ENCODE data around the gene MAP4K5. TPM values are rescaled to one million over a fixed set of nuclear protein-coding genes. Genes with fewer than 3 reads are reported as not detected.
A peak's percentile ranks its signal among the peaks of the same experiment; 100 is the strongest.

The MAP4K5 gene
- polyA plus RNA-seq, 4 donors, result 44.7 to 62.2 (median 55.8) TPM

DNA sequence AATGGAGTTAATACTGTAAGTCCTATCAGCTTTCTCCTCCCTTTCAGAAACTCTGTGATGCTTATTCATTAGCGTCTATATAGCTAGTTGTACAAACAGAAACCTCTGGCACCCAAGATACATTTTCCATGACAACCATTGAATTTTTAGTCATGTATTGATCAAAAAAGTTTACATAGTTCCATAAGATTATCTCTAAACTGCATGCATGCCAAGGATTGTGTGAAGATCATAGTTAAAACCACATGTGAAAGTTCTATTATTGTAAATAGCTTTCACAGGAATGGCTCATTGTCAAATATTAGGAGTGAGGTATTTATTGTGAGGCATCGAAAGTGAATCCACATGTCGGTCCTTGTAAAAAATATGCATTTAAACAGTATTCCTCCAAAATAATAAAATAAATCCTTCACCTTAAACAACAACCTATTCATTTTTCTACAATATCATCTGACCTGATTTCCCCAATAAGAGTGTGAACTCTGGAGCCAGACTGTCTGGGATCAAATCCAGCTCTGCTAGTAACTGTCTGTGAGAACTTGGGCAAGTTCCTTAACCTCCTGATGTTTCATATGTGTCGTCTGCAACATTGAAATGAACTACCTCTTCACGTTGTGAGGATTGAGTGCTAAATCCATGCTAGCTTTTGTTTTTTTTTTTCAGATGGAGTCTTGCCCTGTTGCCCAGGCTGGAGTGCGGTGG is 125.1 kb downstream of the MAP4K5 start:
- no peak for DNase-seq (ENCODE audit: low read depth in 4 of 4, low spot score in 3 of 4)

- DNase-seq (ENCODE audit: low read depth in 4 of 4, low spot score in 3 of 4), result no peak
Observed at GRCh38 chr14:50403419-50403818, 128.9 kb downstream of the MAP4K5 start.

- no peak for DNase-seq (ENCODE audit: low read depth in 4 of 4, low spot score in 3 of 4)
Observed at GRCh38 chr14:50402965-50403364, 129.4 kb downstream of the MAP4K5 start.

DNA sequence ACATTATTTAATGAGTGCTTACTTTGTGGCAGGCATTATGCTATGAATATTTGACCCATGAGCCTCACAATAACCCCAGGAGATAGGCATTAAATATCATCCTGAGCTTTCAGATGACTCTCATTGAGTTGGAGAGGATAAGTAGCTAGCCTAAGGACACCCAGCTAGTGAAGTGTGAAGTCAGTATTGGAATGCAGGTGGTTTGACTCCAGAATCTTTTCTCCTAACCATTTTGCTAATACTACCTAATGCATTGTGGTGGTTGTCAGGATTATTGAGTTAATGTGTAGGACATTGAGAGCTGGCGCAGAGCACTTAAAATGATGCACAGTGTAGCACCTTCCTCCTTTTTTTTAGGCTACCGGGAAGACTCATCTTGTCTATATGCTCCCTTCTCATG is 131.9 kb downstream of the MAP4K5 start:
- DNase-seq (ENCODE audit: low read depth in 4 of 4, low spot score in 3 of 4), result no peak

GRCh38 chr14:50399251-50400032 is 132.9 kb downstream of the MAP4K5 start:
- DNase-seq (ENCODE audit: low read depth in 4 of 4, low spot score in 3 of 4), result no peak

DNA sequence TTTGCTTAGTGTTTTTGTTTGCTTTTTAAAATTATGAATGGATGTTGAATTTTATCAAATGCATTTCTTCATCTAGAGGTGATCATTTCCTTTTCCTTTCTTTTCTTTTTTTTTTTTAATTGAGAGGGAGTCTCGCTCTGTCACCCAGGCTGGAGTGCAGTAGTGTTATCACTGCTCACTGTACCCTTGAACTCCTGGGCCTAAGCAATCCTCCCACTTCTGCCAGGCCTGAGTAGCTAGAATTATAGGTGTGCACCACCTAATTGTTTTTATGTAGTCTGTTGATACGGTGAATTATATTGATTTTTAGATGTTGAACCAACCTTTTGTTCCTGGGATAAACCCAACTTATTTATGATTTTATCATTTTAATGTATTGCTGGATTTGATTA is 134.2 kb downstream of the MAP4K5 start:
- no peak for DNase-seq (ENCODE audit: low read depth in 4 of 4, low spot score in 3 of 4)

DNA sequence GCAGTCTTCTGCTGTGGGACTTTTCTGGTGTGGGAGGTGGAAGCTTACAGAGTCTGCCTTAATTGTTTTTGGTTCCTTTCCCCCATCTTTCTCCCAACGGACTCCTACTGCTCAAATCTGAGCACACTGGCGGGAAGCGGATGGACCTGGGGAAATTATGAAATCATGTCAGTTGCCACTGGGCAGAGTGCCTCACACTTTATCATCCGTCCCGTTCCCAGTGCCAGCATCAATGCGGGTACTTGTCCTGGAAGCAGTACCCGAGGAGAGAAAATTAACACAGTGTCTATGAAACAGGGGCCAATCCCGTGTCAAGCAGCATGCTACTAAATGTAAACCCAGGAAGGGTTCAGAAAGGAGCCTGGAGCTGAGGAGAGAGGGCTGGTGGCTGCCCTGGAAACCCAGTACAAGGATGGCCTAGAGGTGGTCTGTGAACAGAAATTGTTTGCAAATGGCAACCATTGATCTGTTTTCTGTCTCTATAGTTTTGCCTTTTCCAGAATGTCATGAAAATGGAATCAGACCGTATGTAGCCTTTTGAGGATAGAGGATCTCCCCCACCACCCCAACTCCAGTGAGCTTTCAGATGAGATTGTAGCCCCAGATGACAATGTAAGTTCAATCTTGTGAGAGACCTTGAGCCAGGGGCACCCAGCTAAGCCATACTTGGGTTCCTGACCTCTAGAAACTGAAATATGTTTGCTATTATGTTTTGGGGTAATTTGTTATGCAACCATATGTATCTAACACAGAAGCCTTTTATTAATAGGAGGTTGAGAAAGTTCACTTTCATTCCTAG is 134.8 kb downstream of the MAP4K5 start:
- no peak for DNase-seq (ENCODE audit: low read depth in 4 of 4, low spot score in 3 of 4)

- DNase-seq (ENCODE audit: low read depth in 4 of 4, low spot score in 3 of 4), result peak in 1 of 4 donors; percentile 51
Observed at GRCh38 chr14:50396631-50397389, 135.6 kb downstream of the MAP4K5 start, which contains the start of gene CDKL1. Gene CDKL1 (minus strand): TSS chr14:50396881. CDS start chr14:50395868, 1,013 bp downstream.

- no peak for DNase-seq (ENCODE audit: low read depth in 4 of 4, low spot score in 3 of 4)
Observed at GRCh38 chr14:50395448-50395847, 136.9 kb downstream of the MAP4K5 start.

DNA sequence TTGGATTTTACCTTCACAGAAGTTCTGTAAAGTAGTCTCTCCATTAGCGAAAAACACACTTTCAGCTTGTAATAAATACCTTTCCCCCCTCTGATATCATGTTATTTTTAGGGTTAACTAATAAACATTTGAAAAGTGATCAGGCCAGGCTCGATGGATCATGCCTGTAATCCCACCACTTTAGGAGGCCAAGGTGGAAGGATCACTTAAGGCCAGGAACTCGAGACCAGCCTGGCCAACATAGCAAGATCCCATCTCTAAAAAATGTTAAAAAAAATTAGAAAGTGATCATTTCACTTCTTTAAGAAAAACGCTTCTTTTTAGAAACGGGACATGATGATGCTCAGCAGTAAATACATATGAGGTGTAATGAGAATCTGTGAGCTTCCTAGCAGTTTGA is 137.7 kb downstream of the MAP4K5 start:
- no peak for DNase-seq (ENCODE audit: low read depth in 4 of 4, low spot score in 3 of 4)

DNA sequence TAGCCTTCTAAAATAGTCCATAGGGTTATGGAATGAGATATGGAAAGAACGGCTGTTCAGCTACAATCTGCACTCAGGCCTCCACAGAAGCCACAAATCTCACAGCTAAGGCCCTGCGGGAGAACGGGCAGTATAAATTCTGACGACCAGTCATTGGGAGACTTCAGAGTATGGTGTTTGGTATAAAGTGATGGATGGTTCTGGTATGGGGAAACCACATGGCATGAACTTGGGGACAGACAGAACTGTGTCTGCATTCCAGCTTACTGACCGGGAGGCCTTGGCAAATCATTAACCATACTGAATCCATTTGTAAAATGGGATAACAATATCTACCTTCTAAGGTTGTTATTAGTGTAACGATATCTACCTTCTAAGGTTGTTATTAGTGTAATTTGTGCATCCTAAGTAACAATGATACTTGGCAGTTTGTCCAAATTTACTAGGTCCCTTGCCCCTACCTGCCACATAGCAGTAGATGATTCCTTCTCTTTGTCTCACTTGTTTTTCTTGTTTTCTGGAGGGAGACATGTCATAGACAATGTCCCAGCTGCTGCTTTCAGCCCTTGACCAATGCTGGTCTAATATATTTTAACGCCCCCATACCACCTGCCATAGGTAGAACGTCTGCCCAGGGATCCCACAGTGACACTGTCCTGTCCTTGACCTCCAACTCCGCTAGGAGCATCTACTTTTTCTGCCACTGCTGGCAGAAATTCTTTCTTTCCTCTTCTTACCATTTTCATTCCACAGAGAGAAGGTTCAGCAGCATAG is 142.5 kb downstream of the MAP4K5 start:
- DNase-seq (ENCODE audit: low read depth in 4 of 4, low spot score in 3 of 4), result no peak

- DNase-seq (ENCODE audit: low read depth in 4 of 4, low spot score in 3 of 4), result no peak
Observed at GRCh38 chr14:50388256-50388931, 144.0 kb downstream of the MAP4K5 start.

DNA sequence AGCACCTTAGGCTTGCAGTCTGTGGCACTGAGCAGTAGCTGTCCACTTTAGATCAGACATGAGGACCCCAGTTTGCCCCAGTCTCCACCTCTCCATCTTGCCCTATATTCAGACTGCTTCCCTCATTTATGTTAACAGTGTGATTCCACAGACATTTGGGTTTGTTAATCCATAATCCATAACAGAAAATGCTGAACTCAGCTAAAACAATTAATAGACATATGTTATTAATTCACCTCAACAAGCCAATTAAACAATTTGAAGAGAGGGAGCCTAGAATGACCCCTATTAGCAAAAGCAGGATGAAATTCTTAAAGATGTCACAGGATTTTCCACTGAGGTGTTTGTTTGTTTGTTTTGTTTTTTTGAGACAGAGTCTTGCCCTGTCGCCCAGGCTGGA is 144.8 kb downstream of the MAP4K5 start:
- DNase-seq (ENCODE audit: low read depth in 4 of 4, low spot score in 3 of 4), result no peak

DNA sequence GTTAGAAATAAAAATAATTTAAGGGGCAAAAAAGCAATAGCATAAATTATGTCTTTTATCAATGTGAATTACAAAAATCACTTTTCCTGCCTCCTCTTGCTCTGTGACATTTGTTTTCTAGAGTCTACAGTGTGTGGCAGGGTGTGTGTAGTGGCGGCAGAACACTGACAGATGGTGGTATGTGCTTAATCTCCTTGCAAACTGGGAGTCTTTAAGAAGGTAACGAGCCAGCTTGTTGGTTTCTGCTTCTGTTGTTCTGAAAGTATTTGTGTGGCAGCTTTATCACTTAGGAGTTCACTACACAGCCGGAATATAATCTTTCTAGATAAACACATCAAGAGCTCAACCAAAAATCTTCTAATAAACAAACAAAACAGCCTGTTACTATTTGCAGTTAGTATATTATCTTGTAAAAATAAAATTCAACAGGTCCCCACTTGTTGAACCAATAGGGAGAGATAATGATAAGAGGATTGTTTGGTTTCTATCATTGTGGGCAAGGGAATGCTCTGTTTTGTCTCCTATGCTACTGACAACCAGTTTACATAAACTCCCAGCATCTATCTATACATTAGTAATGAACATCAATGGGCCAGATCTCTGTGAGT is 148.6 kb downstream of the MAP4K5 start:
- no peak for DNase-seq (ENCODE audit: low read depth in 4 of 4, low spot score in 3 of 4)

DNA sequence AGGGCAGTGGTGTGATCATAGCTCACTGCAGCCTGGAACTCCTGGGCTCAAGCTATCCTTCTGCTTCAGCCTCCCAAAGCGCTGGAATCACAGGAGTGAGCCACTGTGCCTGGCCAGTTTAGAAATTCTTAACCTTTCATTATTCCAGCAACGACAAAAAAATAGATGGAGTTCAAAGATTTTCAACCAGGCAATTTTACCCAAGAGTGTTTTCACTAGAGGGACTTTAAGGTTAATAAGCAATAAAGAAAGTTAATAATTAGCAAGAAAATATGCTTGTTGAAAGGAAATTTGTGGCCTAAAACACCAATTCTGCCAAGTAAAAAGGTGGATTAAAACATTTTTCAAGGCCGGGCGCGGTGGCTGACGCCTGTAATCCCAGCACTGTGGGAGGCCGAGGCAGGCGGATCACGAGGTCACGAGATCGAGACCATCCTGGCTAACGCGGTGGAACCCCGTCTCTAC is 150.5 kb downstream of the MAP4K5 start:
- no peak for DNase-seq (ENCODE audit: low read depth in 4 of 4, low spot score in 3 of 4)

- no peak for DNase-seq (ENCODE audit: low read depth in 4 of 4, low spot score in 3 of 4)
Observed at GRCh38 chr14:50381008-50381407, 151.4 kb downstream of the MAP4K5 start.

- no peak for DNase-seq (ENCODE audit: low read depth in 4 of 4, low spot score in 3 of 4)
Observed at GRCh38 chr14:50380455-50380854, 151.9 kb downstream of the MAP4K5 start.

- DNase-seq (ENCODE audit: low read depth in 4 of 4, low spot score in 3 of 4), result no peak
Observed at GRCh38 chr14:50379563-50379962, 152.8 kb downstream of the MAP4K5 start.

Measured in right renal pelvis (tissue), 4 donors.